ENCODE measurements around the gene TCEA2.
"Not testable (repeated sequence)": the region's sequence is repeated elsewhere in the genome, so short reads cannot be mapped to it uniquely, and the experiment has no call there.

TCEA2 gene

GRCh38 chr20:64080013-64080812, 17.2 kb downstream of the TCEA2 start, which contains the start of gene OPRL1:
TSS of gene OPRL1 (plus strand) at chr20:64080082. CDS start at chr20:64092721, 12,639 bp downstream.
- no peak for FAIRE-seq

- FAIRE-seq: no peak
Measured at GRCh38 chr20:64080813-64081623, 18.0 kb downstream of the TCEA2 start.

GRCh38 chr20:64081624-64081964, 18.6 kb downstream of the TCEA2 start:
- FAIRE-seq: no peak

- no peak for FAIRE-seq
Measured at GRCh38 chr20:64082126-64082731, 19.2 kb downstream of the TCEA2 start.

GRCh38 chr20:64082820-64083377, 19.9 kb downstream of the TCEA2 start:
- no peak for FAIRE-seq

GRCh38 chr20:64083378-64083803, 20.4 kb downstream of the TCEA2 start:
- FAIRE-seq: no peak

- FAIRE-seq: no peak
Measured at GRCh38 chr20:64083804-64084684, 21.0 kb downstream of the TCEA2 start, which contains the start of gene LKAAEAR1. TSS of gene LKAAEAR1 (minus strand) at chr20:64084398. CDS start at chr20:64084219, 179 bp downstream.

GRCh38 chr20:64084685-64085152, 21.7 kb downstream of the TCEA2 start:
- FAIRE-seq: no peak

- FAIRE-seq: no peak
Measured at GRCh38 chr20:64086801-64087200, 23.8 kb downstream of the TCEA2 start.

GRCh38 chr20:64087226-64087825, 24.3 kb downstream of the TCEA2 start:
- FAIRE-seq: not testable (repeated sequence)

GRCh38 chr20:64088586-64088985, 25.6 kb downstream of the TCEA2 start:
- not testable (repeated sequence) for FAIRE-seq

- no peak for FAIRE-seq
Measured at GRCh38 chr20:64090165-64090564, 27.2 kb downstream of the TCEA2 start.

- no peak for FAIRE-seq
Measured at GRCh38 chr20:64091340-64091739, 28.3 kb downstream of the TCEA2 start.

- FAIRE-seq: no peak
Measured at GRCh38 chr20:64091770-64092169, 28.8 kb downstream of the TCEA2 start.

GRCh38 chr20:64092258-64093012, 29.4 kb downstream of the TCEA2 start:
- FAIRE-seq: no peak

GRCh38 chr20:64093013-64093503, 30.1 kb downstream of the TCEA2 start:
- FAIRE-seq: no peak

GRCh38 chr20:64095455-64095854, 32.5 kb downstream of the TCEA2 start:
- no peak for FAIRE-seq

- FAIRE-seq: no peak
Measured at GRCh38 chr20:64095927-64096326, 32.9 kb downstream of the TCEA2 start.

- no peak for FAIRE-seq
Measured at GRCh38 chr20:64096535-64096934, 33.5 kb downstream of the TCEA2 start.

- no peak for FAIRE-seq
Measured at GRCh38 chr20:64098471-64099013, 35.5 kb downstream of the TCEA2 start.

Measured in endometrium (tissue), 2 donors.